PC-3 (cell line): ENCODE measurements around the gene SERPIND1. TPM values are rescaled to one million over a fixed set of nuclear protein-coding genes. Genes with fewer than 3 reads are reported as not detected.
"Not testable (repeated sequence)": the region's sequence is repeated elsewhere in the genome, so short reads cannot be mapped to it uniquely, and the experiment has no call there.

Experiments
- ATAC-seq: fragments of 200-7000 bp; cut with Tn5 transposase; 2 replicates; pipeline ENCODE4 v1.9.1; 2020; ENCODE audit warnings: mild to moderate bottlenecking, moderate library complexity
- BruUV-seq: library from RNA; stranded (reverse); fragments of 400-500 nt; replicated peaks from 2 replicates; lab custom pipeline; 2021; lab: Mats Ljungman, UMichigan
- CTCF ChIA-PET: fragments of 300-600 bp; sonication (Branson Sonifier 250); formaldehyde crosslinking; loops from one replicate; lab custom pipeline; 2022; ENCODE audit warnings: antibody characterized with exemption; lab: Charles Lee
- POLR2A ChIA-PET: fragments of 300-600 bp; sonication (Branson Sonifier 250); formaldehyde crosslinking; loops from one replicate; lab custom pipeline; 2022; ENCODE audit warnings: antibody characterized with exemption; ENCODE audit not compliant: unreplicated experiment; lab: Charles Lee
- DNase-seq: peaks from one replicate; pipeline ENCODE4 v3.0.0-alpha.2; 2015
- H2AFZ ChIP-seq: fragments of 300-600 bp; sonication (generic); 2 replicates; pipeline ENCODE4 v1.6.0; 2016; ENCODE audit warnings: antibody characterized with exemption, low read length
- H3F3A ChIP-seq: fragments of 300-600 bp; sonication (generic); one replicate; pipeline ENCODE4 v1.6.0; 2017; ENCODE audit warnings: antibody characterized with exemption, low read length, control low read depth, mild to moderate bottlenecking; ENCODE audit not compliant: unreplicated experiment
- H3K27ac ChIP-seq: fragments of 300-600 bp; sonication (generic); 2 replicates; pipeline ENCODE4 v1.5.1; 2016; ENCODE audit warnings: mild to moderate bottlenecking, low read length
- H3K27me3 ChIP-seq: fragments of 300-600 bp; sonication (generic); 2 replicates; pipeline ENCODE4 v1.6.1; 2016; ENCODE audit warnings: low read length, mixed read lengths
- H3K36me3 ChIP-seq: fragments of 300-600 bp; sonication (generic); 2 replicates; pipeline ENCODE4 v1.6.1; 2016; ENCODE audit warnings: low read depth, mixed run types, low read length, mixed read lengths
- H3K4me1 ChIP-seq: fragments of 300-600 bp; sonication (generic); 2 replicates; pipeline ENCODE4 v1.5.1; 2016; ENCODE audit warnings: low read length; ENCODE audit not compliant: insufficient read depth
- H3K4me2 ChIP-seq: fragments of 300-600 bp; sonication (generic); 2 replicates; pipeline ENCODE4 v1.6.0; 2016; ENCODE audit warnings: low read length
- H3K4me3 ChIP-seq: fragments of 300-600 bp; sonication (generic); 2 replicates; pipeline ENCODE4 v1.5.1; 2016; ENCODE audit warnings: mild to moderate bottlenecking, low read length, mixed read lengths
- H3K79me2 ChIP-seq: fragments of 300-600 bp; sonication (generic); 2 replicates; pipeline ENCODE4 v1.6.1; 2017; ENCODE audit warnings: low read length, mixed read lengths
- H3K9ac ChIP-seq: fragments of 300-600 bp; sonication (generic); 2 replicates; pipeline ENCODE4 v1.6.0; 2016; ENCODE audit warnings: mild to moderate bottlenecking, low read length
- H3K9me2 ChIP-seq: fragments of 300-600 bp; sonication (generic); replicated peaks from 2 replicates; pipeline ENCODE4 v1.6.1; 2016; ENCODE audit warnings: mixed run types, low read length, mixed read lengths
- H3K9me3 ChIP-seq: fragments of 300-600 bp; sonication (generic); 2 replicates; pipeline ENCODE4 v1.6.1; 2016; ENCODE audit warnings: low read length, mixed read lengths
- H4K20me1 ChIP-seq: fragments of 300-600 bp; sonication (generic); 2 replicates; pipeline ENCODE4 v1.6.1; 2016; ENCODE audit warnings: low read length, mixed read lengths
- CTCF ChIP-seq: fragments of 300-600 bp; sonication (generic); conservative IDR thresholded peaks from 2 replicates; pipeline ENCODE4 v1.5.1; 2017; ENCODE audit warnings: antibody characterized with exemption, low read depth, mild to moderate bottlenecking, low read length
- EZH2 ChIP-seq: fragments of 300-600 bp; sonication (generic); IDR thresholded peaks from one replicate; pipeline ENCODE4 v1.6.1; 2017; ENCODE audit warnings: antibody characterized with exemption, mild to moderate bottlenecking, low read length; ENCODE audit not compliant: unreplicated experiment
- EZH2phosphoT487 ChIP-seq: fragments of 300-600 bp; sonication (generic); IDR thresholded peaks from 2 replicates; pipeline ENCODE4 v1.6.1; 2018; ENCODE audit warnings: mild to moderate bottlenecking, antibody characterized with exemption, low read length, borderline replicate concordance
- intact Hi-C: fragments of 100-400 bp; cut with micrococcal nuclease; formaldehyde crosslinking; loops from 2 replicates; pipeline ENCODE4 v1.9.0; 2023
- total RNA-seq: library from RNA; depleted of rRNA; stranded (reverse); fragments of >200 nt; gene quantifications from 2 replicates; pipeline ENCODE4 v1.2.3, GENCODE V29; 2014

Gene SERPIND1
- total RNA-seq, 1 experiment from 2014 or later, result 2.9 TPM

GRCh38 chr22:20728523-20729190, 45.3 kb upstream of the SERPIND1 start:
- Histone ChIP-seq H3K79me2 (no peaks in the 10 kb centered on the region), H3K27ac (no peak overlapping the region), H3F3A (no peaks in the 10 kb centered on the region), H3K27me3 (no peaks in the 10 kb centered on the region), H4K20me1 (no peaks in the 10 kb centered on the region), H3K4me1 (peaks cover 14% of the 10 kb centered on the region; the same call in 1 of the 2 replicates), H3K4me2 (no peak overlapping the region), H3K9me2 (no peaks in the 10 kb centered on the region), H3K36me3 (no peaks in the 10 kb centered on the region; the same call in 1 of the 2 replicates), H3K9ac (no peak overlapping the region), H3K4me3 (no peak overlapping the region), H2AFZ (no peak overlapping the region), H3K9me3 (no peaks in the 10 kb centered on the region)
- POLR2A ChIA-PET, result no interaction called here
- intact Hi-C loops, result no loop called here
- TF ChIP-seq CTCF (no peak), EZH2 (no peak), EZH2phosphoT487 (no peak)
- ATAC-seq (no peak), DNase-seq (no peak)
- BruUV-seq, result no TSS peak
- CTCF ChIA-PET, result no interaction called here

GRCh38 chr22:20729194-20729593, 44.7 kb upstream of the SERPIND1 start:
- intact Hi-C loops, result no loop called here
- CTCF ChIA-PET, result no interaction called here
- POLR2A ChIA-PET, result no interaction called here

DNA sequence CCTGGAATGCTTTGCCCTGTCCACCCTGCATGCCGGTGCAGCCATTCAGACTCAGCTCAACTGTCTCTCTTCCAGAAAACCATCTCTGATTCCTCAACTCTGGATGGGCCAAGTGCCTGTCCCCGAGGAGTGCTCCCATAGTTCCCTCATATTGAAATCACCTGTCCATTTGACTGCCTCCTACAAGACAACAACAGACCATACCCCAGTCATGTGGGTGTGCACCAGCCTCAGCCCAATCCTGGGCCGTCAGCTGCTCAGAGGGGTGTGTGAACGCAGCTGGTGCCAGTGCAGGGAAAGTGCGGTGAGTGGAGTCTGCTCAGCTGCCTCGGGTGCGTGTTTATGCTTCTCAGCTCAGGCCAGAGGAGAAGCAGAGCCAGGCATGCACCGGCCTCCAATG, 41.5 kb upstream of the SERPIND1 start:
- BruUV-seq, H3K4me3 ChIP-seq, H3K27me3 ChIP-seq, H3K4me2 ChIP-seq, H2AFZ ChIP-seq, H4K20me1 ChIP-seq, CTCF ChIA-PET, intact Hi-C loops, H3K27ac ChIP-seq, POLR2A ChIA-PET, DNase-seq, H3K9ac ChIP-seq, H3K9me3 ChIP-seq, H3K9me2 ChIP-seq, ATAC-seq, H3K79me2 ChIP-seq, H3F3A ChIP-seq, H3K36me3 ChIP-seq, H3K4me1 ChIP-seq: not testable (repeated sequence)

More at GRCh38 chr22:20729194-20729593, 44.7 kb upstream of the SERPIND1 start:
- Histone ChIP-seq H3K79me2 (no peaks in the 10 kb centered on the region), H3K9me3 (no peaks in the 10 kb centered on the region), H3K27me3 (no peaks in the 10 kb centered on the region), H3K9me2 (no peaks in the 10 kb centered on the region), H3K9ac (no peak overlapping the region), H3K4me3 (no peak overlapping the region), H4K20me1 (no peaks in the 10 kb centered on the region), H3K27ac (no peak overlapping the region), H3K4me1 (peaks cover 14% of the 10 kb centered on the region; the same call in 1 of the 2 replicates), H3F3A (no peaks in the 10 kb centered on the region), H2AFZ (no peak overlapping the region), H3K36me3 (no peaks in the 10 kb centered on the region; the same call in 1 of the 2 replicates), H3K4me2 (no peak overlapping the region)
- TF ChIP-seq CTCF, result no peak
- TF ChIP-seq EZH2, result no peak
- TF ChIP-seq EZH2phosphoT487, result no peak
- DNase-seq, result no peak
- no TSS peak for BruUV-seq
- no peak for ATAC-seq

- H3K4me3 ChIP-seq, H3K9me3 ChIP-seq, ATAC-seq, H3K9ac ChIP-seq, H3K27ac ChIP-seq, H2AFZ ChIP-seq, H4K20me1 ChIP-seq, H3K79me2 ChIP-seq, BruUV-seq, H3K36me3 ChIP-seq, CTCF ChIA-PET, H3F3A ChIP-seq, H3K4me2 ChIP-seq, POLR2A ChIA-PET, DNase-seq, H3K4me1 ChIP-seq, H3K27me3 ChIP-seq, intact Hi-C loops, H3K9me2 ChIP-seq: not testable (repeated sequence)
Observed at GRCh38 chr22:20735356-20736162, 38.4 kb upstream of the SERPIND1 start.

DNA sequence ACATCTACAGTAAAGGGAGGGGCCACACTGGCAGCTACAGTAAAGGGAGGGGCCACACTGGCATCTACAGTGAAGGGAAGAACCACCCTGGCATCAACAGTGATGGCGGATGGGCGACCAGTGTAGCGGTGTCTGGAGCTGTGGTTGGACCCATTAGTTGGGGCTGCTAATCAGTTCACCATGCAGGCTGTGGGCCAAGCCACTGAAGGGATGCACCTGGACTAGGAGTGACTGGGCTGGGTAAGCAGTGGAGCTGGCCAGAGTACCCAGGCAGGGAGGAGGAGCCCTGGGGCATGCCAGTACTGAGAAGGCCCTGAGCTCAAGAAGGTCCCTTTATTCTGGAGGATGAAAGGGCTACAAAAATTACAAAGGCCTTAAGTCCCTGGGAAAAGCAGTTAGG, 37.0 kb upstream of the SERPIND1 start:
- ATAC-seq, H3F3A ChIP-seq, intact Hi-C loops, DNase-seq, POLR2A ChIA-PET, BruUV-seq, H3K9me3 ChIP-seq, H3K4me1 ChIP-seq, H3K79me2 ChIP-seq, H3K9me2 ChIP-seq, H3K27me3 ChIP-seq, CTCF ChIA-PET, H3K4me3 ChIP-seq, H3K4me2 ChIP-seq, H3K9ac ChIP-seq, H3K27ac ChIP-seq, H2AFZ ChIP-seq, H4K20me1 ChIP-seq: not testable (repeated sequence)
- peaks cover 11% of the 10 kb centered on the region; the same call in 1 of the 2 replicates for H3K36me3 ChIP-seq
